Mucosa of descending colon (tissue), 3 donors: ENCODE results near the gene PSMA1. TPM values are rescaled to one million over a fixed set of nuclear protein-coding genes. Genes with fewer than 3 reads are reported as not detected.

ENCODE experiments used
- ATAC-seq: fragments of 200-7000 bp; cut with Tn5 transposase; one replicate; pipeline ENCODE4 v1.9.1; 2020; ENCODE audit warnings: mild to moderate bottlenecking, moderate library complexity
- DNase-seq, 3 donors: peaks; one replicate each; pipeline ENCODE4 v3.0.0-alpha.2; 2020
- H3K36me3 ChIP-seq: fragments of 200-600 bp; one replicate; pipeline ENCODE4 v1.8.0; 2021; ENCODE audit warnings: low read depth, mild to moderate bottlenecking
- H3K4me1 ChIP-seq: fragments of 200-600 bp; one replicate; pipeline ENCODE4 v1.8.0; 2021; ENCODE audit warnings: low read depth, mild to moderate bottlenecking
- H3K4me3 ChIP-seq: fragments of 200-600 bp; one replicate; pipeline ENCODE4 v1.8.0; 2021; ENCODE audit warnings: mild to moderate bottlenecking
- H3K9me3 ChIP-seq: fragments of 200-600 bp; one replicate; pipeline ENCODE4 v1.8.0; 2021; ENCODE audit warnings: mild to moderate bottlenecking
- intact Hi-C, 2 donors: fragments of 100-400 bp; cut with DNase I in 1 of 2; cut with micrococcal nuclease in 1 of 2; formaldehyde crosslinking; loops; one replicate each; pipeline versions ENCODE4 v1.11.0 to v1.11.1; 2022; cut with DNase I, micrococcal nuclease
- total RNA-seq, 3 donors: library from RNA; stranded (reverse); fragmentation: NEBNext Ultra II Directional in 2 of 3; extraction: Animal tissue kit (Norgen Biotek cat#: 25700) in 2 of 3; gene quantifications; one replicate each; pipeline versions ENCODE4 v1.2.1 to v1.2.4, GENCODE V29; 2021 to 2023
- TF ChIP-seq, protein P1 (sequence below): fragments of 200-600 bp; IDR thresholded peaks from one replicate; pipeline ENCODE4 v1.8.0; 2022; ENCODE audit warnings: antibody characterized with exemption, mild to moderate bottlenecking
- donor health status: DM: no; HTN: no; CAD: no; lungs with moderate emphysema.
- donor health status: DM: no; HTN: no; CAD: no.
- donor health status: DM: no; HTN: yes; CAD: no.

PSMA1 gene
- total RNA-seq, 3 donors from 2014 or later, result 94.3 to 116 (median 101) TPM

DNA sequence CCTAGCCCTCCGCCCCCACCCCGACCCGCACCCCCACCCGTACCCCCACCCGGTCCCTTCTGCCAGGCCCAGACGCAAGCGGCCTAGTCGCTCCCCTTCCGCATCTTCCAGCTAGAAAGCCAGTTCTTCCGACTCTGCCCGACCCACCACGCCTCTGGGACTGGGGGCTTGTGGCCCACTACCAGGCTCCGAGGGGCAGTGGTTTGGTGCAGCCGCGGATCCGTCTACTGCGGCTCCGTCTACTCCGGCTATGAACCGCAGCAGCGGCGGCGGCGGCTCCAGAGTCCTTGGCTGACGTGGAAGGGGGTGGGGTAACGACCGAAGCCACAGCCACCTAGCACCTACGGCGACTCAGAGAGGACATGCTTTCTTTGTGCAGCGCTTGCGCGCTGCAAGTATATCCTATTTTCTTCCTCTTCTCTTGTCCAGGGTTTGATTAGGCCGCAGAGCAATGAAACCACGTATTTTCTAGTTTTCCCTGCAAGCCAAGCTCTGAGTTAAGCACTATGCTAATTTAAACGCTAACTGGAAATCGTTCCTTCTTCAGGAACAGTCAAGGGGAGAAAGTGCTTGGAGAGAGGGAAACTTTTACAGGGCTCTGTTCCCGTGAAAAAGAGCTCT lies 20.5 kb downstream of the PSMA1 start, which contains the start of gene COPB1:
TSS of gene COPB1 (minus strand) at position 252 of the 621 bp plus-strand sequence. CDS start 883 bp downstream, outside the sequence.
- Histone ChIP-seq H3K4me1 (peaks cover 14% of the 10 kb centered on the region), H3K9me3 (no peaks in the 10 kb centered on the region), H3K4me3 (peak within 1 kb of the TSS; percentile 69), H3K36me3 (no peaks in the 10 kb centered on the region)
- TF ChIP-seq, protein P1, sequence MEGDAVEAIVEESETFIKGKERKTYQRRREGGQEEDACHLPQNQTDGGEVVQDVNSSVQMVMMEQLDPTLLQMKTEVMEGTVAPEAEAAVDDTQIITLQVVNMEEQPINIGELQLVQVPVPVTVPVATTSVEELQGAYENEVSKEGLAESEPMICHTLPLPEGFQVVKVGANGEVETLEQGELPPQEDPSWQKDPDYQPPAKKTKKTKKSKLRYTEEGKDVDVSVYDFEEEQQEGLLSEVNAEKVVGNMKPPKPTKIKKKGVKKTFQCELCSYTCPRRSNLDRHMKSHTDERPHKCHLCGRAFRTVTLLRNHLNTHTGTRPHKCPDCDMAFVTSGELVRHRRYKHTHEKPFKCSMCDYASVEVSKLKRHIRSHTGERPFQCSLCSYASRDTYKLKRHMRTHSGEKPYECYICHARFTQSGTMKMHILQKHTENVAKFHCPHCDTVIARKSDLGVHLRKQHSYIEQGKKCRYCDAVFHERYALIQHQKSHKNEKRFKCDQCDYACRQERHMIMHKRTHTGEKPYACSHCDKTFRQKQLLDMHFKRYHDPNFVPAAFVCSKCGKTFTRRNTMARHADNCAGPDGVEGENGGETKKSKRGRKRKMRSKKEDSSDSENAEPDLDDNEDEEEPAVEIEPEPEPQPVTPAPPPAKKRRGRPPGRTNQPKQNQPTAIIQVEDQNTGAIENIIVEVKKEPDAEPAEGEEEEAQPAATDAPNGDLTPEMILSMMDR, result no peak
- intact Hi-C loops, result no loop called here
- DNase-seq (peak; percentile 94 to 98 (median 97)), ATAC-seq (peak; percentile 100)

DNA sequence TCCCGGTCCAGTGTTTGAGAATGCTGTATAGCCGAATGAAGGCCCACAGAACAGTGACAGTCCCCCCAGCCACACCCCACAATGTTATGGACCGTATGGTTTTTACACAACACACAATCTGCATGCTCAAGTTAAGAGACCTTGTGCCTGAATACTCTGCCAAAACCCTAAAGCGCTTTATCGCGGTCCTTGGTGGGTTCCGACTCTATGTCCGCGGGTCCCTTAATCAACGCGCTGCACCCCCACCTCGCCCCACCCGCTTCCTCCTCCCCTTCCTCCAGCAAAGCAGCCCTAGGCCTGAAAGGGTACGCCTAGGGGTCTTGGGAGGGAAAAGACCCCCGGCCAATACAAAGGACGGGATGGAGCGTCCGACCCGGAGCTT lies 21.0 kb downstream of the PSMA1 start:
- peak; percentile 65 to 71 (median 69) for DNase-seq
- Histone ChIP-seq H3K4me1 (peaks cover 14% of the 10 kb centered on the region), H3K36me3 (no peaks in the 10 kb centered on the region), H3K9me3 (no peaks in the 10 kb centered on the region), H3K4me3 (peak overlapping the region; percentile 69)
- peak; percentile 55 for ATAC-seq
- intact Hi-C loops, result no loop called here
- TF ChIP-seq, protein P1, result no peak

DNA sequence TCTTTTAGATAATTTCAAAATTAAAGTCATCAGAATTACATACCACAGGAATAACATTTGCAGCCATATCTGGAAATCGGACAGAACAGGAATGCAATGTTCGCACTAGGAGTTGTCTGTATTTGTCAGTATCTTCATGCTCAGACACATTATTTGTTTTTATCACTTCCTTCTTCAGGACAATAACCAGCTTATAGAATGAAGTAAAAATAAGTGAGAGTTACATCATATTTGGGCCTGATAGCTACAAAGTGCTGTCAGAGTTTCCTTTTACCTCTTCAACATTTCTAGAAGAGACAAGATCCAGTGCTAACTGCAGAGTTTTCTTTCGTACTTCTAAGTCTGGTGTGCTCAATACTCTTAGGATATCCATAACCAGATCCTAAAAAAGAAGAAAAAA lies 39.5 kb downstream of the PSMA1 start:
- intact Hi-C loops, result no loop called here
- no peak overlapping the region for H3K4me3 ChIP-seq
- TF ChIP-seq, protein P1, result no peak
- no peaks in the 10 kb centered on the region for H3K4me1 ChIP-seq
- H3K36me3 ChIP-seq, result peaks cover 19% of the 10 kb centered on the region
- ATAC-seq, result no peak
- no peak for DNase-seq
- no peaks in the 10 kb centered on the region for H3K9me3 ChIP-seq

DNA sequence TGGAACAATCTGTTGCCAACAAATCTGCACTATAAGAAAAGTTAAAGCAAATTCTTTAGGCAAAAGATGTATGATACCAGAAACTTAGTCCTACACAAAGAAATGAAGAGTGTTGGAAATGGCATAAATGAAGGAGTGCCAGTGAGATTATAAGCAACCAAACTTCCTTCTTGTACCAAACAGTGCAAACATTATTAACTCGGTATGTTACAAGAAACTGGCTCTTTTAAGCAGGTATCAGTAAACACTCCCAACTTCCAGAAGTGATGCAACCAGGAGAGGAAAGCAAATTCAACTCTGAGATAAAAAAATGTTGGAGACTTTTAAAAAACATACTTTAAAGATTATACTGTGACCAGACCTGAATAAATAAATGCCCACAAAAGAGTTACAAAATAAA lies 49.1 kb downstream of the PSMA1 start:
- H3K4me1 ChIP-seq, result no peaks in the 10 kb centered on the region
- no peak overlapping the region for H3K4me3 ChIP-seq
- intact Hi-C loops, result no loop called here
- peaks cover 14% of the 10 kb centered on the region for H3K36me3 ChIP-seq
- ATAC-seq, result no peak
- no peak for DNase-seq
- TF ChIP-seq, protein P1, result no peak
- no peaks in the 10 kb centered on the region for H3K9me3 ChIP-seq

DNA sequence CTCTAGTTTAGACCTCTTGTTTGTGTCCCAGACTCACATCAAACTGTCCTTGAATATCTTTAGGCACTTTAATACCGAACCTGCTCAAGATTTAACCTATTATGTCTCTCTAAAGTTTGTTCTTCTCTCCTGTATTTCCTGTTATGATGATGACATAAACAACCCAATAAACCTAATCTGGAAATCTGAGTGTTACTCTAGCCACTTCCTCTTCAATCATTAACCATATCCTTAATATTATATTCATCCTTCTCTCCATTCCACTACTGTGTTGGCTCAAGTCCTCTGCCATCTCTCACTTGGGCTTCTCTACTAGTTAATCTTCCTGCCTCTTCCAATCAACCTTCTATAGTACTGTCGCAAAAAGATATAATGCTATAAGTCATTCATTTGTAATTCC lies 56.6 kb downstream of the PSMA1 start:
- peak; percentile 68 for ATAC-seq
- TF ChIP-seq, protein P1, result no peak
- Histone ChIP-seq H3K36me3 (peaks cover 28% of the 10 kb centered on the region), H3K9me3 (no peaks in the 10 kb centered on the region), H3K4me3 (no peak overlapping the region), H3K4me1 (peaks cover 9% of the 10 kb centered on the region)
- no peak for DNase-seq
- intact Hi-C loops, result no loop called here

DNA sequence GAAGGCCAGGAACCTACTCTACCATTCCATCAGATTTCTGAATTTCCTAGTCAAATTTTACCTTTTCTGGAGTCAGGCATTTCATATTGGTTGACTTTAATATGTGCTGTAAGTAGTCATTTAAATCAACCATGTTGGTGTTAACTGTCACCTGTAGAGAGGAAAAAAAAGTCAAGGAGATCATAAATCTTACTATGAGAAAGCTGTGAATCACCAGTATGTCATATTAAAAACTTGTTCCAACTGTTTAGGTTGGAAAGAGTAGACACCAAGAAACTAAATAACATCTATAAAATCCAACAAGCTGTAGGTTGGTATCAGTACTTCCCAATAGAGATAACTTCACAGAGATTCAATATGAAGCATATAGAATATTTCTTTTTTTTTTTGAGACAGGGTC lies 60.0 kb downstream of the PSMA1 start:
- TF ChIP-seq, protein P1, result no peak
- DNase-seq (no peak), ATAC-seq (no peak)
- peaks cover 9% of the 10 kb centered on the region for H3K4me1 ChIP-seq
- H3K9me3 ChIP-seq, result no peaks in the 10 kb centered on the region
- H3K4me3 ChIP-seq, result no peak overlapping the region
- intact Hi-C loops, result no loop called here
- peaks cover 19% of the 10 kb centered on the region for H3K36me3 ChIP-seq
